HL-60 (cell line): ENCODE measurements around the gene MFN2.

Experiments used
- POLR2AphosphoS5 ChIP-seq: IDR thresholded peaks from 2 replicates; pipeline ENCODE4 v1.6.1; 2012; ENCODE audit warnings: low read depth
- SPI1 ChIP-seq: IDR thresholded peaks from 2 replicates; pipeline ENCODE4 v1.6.1; 2012; ENCODE audit warnings: low read depth, mild to moderate bottlenecking, borderline replicate concordance
- TF ChIP-seq, protein P1 (sequence below): IDR thresholded peaks from one replicate; pipeline ENCODE4 v1.5.1; 2011; ENCODE audit warnings: low read length, control low read depth, inconsistent platforms; ENCODE audit not compliant: insufficient read depth

DNA sequence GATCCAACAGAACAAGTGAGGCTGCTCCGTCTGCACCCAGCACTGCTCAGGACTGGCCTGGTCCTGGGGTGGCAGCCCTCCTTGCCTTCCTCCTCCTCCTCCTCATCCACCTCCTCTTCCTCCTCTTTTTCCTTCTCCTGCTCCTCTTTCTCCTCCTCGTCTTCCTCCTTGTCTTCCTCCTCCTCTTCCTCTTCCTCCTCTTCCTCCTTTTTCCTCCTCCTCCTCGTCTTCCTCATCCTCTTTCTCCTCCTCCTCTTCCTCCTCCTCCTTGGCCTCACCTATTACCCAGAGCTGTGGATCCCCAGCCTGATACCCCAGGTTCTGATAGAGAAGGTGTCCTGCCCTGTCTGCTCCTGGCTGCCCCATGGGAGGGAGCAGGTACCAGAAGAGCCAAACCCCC lies 16.6 kb upstream of the MFN2 start:
- TF ChIP-seq SPI1 (no peak), POLR2AphosphoS5 (no peak)
- TF ChIP-seq, protein P1, sequence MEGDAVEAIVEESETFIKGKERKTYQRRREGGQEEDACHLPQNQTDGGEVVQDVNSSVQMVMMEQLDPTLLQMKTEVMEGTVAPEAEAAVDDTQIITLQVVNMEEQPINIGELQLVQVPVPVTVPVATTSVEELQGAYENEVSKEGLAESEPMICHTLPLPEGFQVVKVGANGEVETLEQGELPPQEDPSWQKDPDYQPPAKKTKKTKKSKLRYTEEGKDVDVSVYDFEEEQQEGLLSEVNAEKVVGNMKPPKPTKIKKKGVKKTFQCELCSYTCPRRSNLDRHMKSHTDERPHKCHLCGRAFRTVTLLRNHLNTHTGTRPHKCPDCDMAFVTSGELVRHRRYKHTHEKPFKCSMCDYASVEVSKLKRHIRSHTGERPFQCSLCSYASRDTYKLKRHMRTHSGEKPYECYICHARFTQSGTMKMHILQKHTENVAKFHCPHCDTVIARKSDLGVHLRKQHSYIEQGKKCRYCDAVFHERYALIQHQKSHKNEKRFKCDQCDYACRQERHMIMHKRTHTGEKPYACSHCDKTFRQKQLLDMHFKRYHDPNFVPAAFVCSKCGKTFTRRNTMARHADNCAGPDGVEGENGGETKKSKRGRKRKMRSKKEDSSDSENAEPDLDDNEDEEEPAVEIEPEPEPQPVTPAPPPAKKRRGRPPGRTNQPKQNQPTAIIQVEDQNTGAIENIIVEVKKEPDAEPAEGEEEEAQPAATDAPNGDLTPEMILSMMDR: no peak
